Endothelial cell (in vitro differentiated cells): ENCODE measurements around the gene PSMA1. TPM values are rescaled to one million over a fixed set of nuclear protein-coding genes. Genes with fewer than 3 reads are reported as not detected.

Experiments
- DNase-seq: peaks from one replicate; pipeline ENCODE4 v3.0.0; 2021; ENCODE audit warnings: low spot score
- H3K27ac Mint-ChIP-seq: one replicate; pipeline ENCODE4 v1.8.0; 2021; ENCODE audit warnings: mixed read lengths, inconsistent platforms; ENCODE audit not compliant: unreplicated experiment
- H3K27me3 Mint-ChIP-seq: one replicate; pipeline ENCODE4 v1.8.0; 2021; ENCODE audit warnings: mild to moderate bottlenecking, moderate library complexity, mixed read lengths, inconsistent platforms; ENCODE audit not compliant: unreplicated experiment
- H3K36me3 Mint-ChIP-seq: one replicate; pipeline ENCODE4 v1.8.0; 2021; ENCODE audit warnings: mild to moderate bottlenecking, low read depth, mixed read lengths, inconsistent platforms; ENCODE audit not compliant: unreplicated experiment
- H3K4me1 Mint-ChIP-seq: one replicate; pipeline ENCODE4 v1.8.0; 2021; ENCODE audit warnings: mild to moderate bottlenecking, mixed read lengths, inconsistent platforms; ENCODE audit not compliant: unreplicated experiment
- H3K4me3 Mint-ChIP-seq: one replicate; pipeline ENCODE4 v1.8.0; 2021; ENCODE audit warnings: mild to moderate bottlenecking, mixed read lengths, inconsistent platforms; ENCODE audit not compliant: unreplicated experiment
- H3K9me3 Mint-ChIP-seq: one replicate; pipeline ENCODE4 v1.8.0; 2021; ENCODE audit warnings: mixed read lengths, inconsistent platforms; ENCODE audit not compliant: unreplicated experiment
- CTCF ChIP-seq: fragments of 200-600 bp; sonication (generic); IDR thresholded peaks from one replicate; pipeline ENCODE4 v1.5.0; 2021; ENCODE audit warnings: antibody characterized with exemption; ENCODE audit not compliant: unreplicated experiment
- total RNA-seq: library from RNA; stranded (reverse); fragmentation: NEBNext Ultra II Directional; extraction: Animal tissue kit (Norgen Biotek cat#: 25700); gene quantifications from one replicate; pipeline ENCODE4 v1.2.1, GENCODE V29; 2021; ENCODE audit not compliant: unreplicated experiment

Gene PSMA1
- total RNA-seq, 1 donor from 2014 or later: 163 TPM

- Mint-ChIP-seq H3K9me3 (no peaks in the 10 kb centered on the region), H3K27me3 (peaks cover 4% of the 10 kb centered on the region), H3K27ac (no peak overlapping the region), H3K36me3 (no peaks in the 10 kb centered on the region), H3K4me1 (peaks cover 16% of the 10 kb centered on the region), H3K4me3 (no peak overlapping the region)
- TF ChIP-seq CTCF: no peak
- no peak for DNase-seq
These were observed 21.2 kb upstream of the PSMA1 start for GRCh38 chr11:14541192-14541947.

GRCh38 chr11:14539982-14540421, 19.8 kb upstream of the PSMA1 start:
- H3K27me3 Mint-ChIP-seq: peaks cover 4% of the 10 kb centered on the region

GRCh38 chr11:14538926-14539554, 18.9 kb upstream of the PSMA1 start:
- Mint-ChIP-seq H3K27ac (no peak overlapping the region), H3K27me3 (peaks cover 4% of the 10 kb centered on the region), H3K9me3 (no peaks in the 10 kb centered on the region), H3K36me3 (no peaks in the 10 kb centered on the region), H3K4me1 (peaks cover 9% of the 10 kb centered on the region), H3K4me3 (no peak overlapping the region)
- no peak for TF ChIP-seq CTCF
- no peak for DNase-seq

More at GRCh38 chr11:14539982-14540421, 19.8 kb upstream of the PSMA1 start:
- no peaks in the 10 kb centered on the region for H3K9me3 Mint-ChIP-seq
- peaks cover 13% of the 10 kb centered on the region for H3K4me1 Mint-ChIP-seq
- no peak for DNase-seq
- no peak overlapping the region for H3K27ac Mint-ChIP-seq
- no peaks in the 10 kb centered on the region for H3K36me3 Mint-ChIP-seq
- no peak overlapping the region for H3K4me3 Mint-ChIP-seq
- TF ChIP-seq CTCF: no peak

GRCh38 chr11:14538271-14538925, 18.2 kb upstream of the PSMA1 start:
- H3K4me1 Mint-ChIP-seq: peaks cover 9% of the 10 kb centered on the region
- peaks cover 4% of the 10 kb centered on the region for H3K27me3 Mint-ChIP-seq
- no peak for TF ChIP-seq CTCF
- H3K27ac Mint-ChIP-seq: no peak overlapping the region
- no peak for DNase-seq
- no peaks in the 10 kb centered on the region for H3K9me3 Mint-ChIP-seq
- H3K4me3 Mint-ChIP-seq: no peak overlapping the region
- H3K36me3 Mint-ChIP-seq: no peaks in the 10 kb centered on the region
